Activated naive CD4-positive, alpha-beta T cell treated with anti-CD3 and anti-CD28 coated beads, Interleukin-2, amount 50 U/mL, for 72 hours (primary cell): Measurements from ENCODE around the gene ACOXL. TPM values are rescaled to one million over a fixed set of nuclear protein-coding genes. Genes with fewer than 3 reads are reported as not detected.

ENCODE experiments used
- ATAC-seq, 2 donors: fragments of 150-1000 bp; cut with Tn5 transposase; 2 replicates each; pipeline ENCODE4 v1.10.0; 2021; ENCODE audit warnings: mild to moderate bottlenecking in 2 of 2, moderate library complexity in 2 of 2
- DNase-seq, 2 donors: peaks; one replicate each; pipeline ENCODE4 v3.0.0; 2021 to 2022; ENCODE audit warnings: low spot score in 2 of 2
- H3K27ac Mint-ChIP-seq, 2 donors: one replicate each; pipeline ENCODE4 v1.8.0; 2022; ENCODE audit warnings: mild to moderate bottlenecking in 2 of 2, mixed read lengths in 2 of 2
- H3K36me3 Mint-ChIP-seq, 2 donors: one replicate each; pipeline ENCODE4 v1.8.0; 2022; ENCODE audit warnings: mixed read lengths in 2 of 2
- H3K9me3 Mint-ChIP-seq, 2 donors: one replicate each; pipeline ENCODE4 v1.8.0; 2022; ENCODE audit warnings: mixed read lengths in 2 of 2
- total RNA-seq, 2 donors: library from RNA; stranded (reverse); gene quantifications; one replicate each; pipeline ENCODE4 v1.2.3, GENCODE V29; 2022

ACOXL gene
- total RNA-seq, 2 donors from 2014 or later: 0.16 TPM; not detected in 1

DNA sequence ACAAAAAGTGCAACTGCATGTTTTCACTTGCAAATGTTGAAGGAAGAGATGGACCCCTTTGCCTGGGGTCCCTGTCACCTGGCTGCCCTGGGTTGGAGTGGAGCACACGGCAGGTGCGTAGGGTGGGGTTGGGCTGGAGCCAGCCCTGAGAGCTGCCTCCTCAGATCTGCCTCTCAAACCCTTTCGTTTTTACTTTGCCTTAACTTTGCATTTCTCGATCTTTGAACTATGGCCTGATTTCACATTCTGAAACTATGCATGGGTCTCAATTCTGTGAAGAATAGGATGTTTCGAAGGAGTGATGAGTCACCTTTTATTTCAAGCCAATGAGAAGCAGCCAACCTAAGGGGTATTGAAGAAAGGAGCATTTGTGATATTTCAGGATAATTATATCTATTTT, 132.8 kb downstream of the ACOXL start:
- Mint-ChIP-seq H3K36me3 (peaks cover 0 to 5% of the 10 kb centered on the region in 2 donors), H3K9me3 (no peaks in the 10 kb centered on the region), H3K27ac (peak overlapping the region in 1 of 2 donors; percentile 25)
- DNase-seq: peak in 1 of 2 donors; percentile 52
- ATAC-seq: peak; percentile 73 to 79

GRCh38 chr2:110866045-110866444, 133.7 kb downstream of the ACOXL start:
- peak overlapping the region in 1 of 2 donors; percentile 35 for H3K27ac Mint-ChIP-seq
- no peaks in the 10 kb centered on the region for H3K36me3 Mint-ChIP-seq
- ATAC-seq: peak; percentile 11 to 27
- DNase-seq: no peak
- H3K9me3 Mint-ChIP-seq: no peaks in the 10 kb centered on the region

GRCh38 chr2:110866466-110866865, 134.1 kb downstream of the ACOXL start:
- DNase-seq: peak; percentile 67 to 69
- peak overlapping the region; percentile 35 to 44 for H3K27ac Mint-ChIP-seq
- ATAC-seq: peak; percentile 87 to 89
- no peaks in the 10 kb centered on the region for H3K36me3 Mint-ChIP-seq
- no peaks in the 10 kb centered on the region for H3K9me3 Mint-ChIP-seq

GRCh38 chr2:110867078-110867477, 134.7 kb downstream of the ACOXL start:
- no peak for DNase-seq
- no peaks in the 10 kb centered on the region for H3K9me3 Mint-ChIP-seq
- H3K27ac Mint-ChIP-seq: peak overlapping the region in 1 of 2 donors; percentile 44
- ATAC-seq: peak; percentile 20 to 32
- H3K36me3 Mint-ChIP-seq: no peaks in the 10 kb centered on the region

DNA sequence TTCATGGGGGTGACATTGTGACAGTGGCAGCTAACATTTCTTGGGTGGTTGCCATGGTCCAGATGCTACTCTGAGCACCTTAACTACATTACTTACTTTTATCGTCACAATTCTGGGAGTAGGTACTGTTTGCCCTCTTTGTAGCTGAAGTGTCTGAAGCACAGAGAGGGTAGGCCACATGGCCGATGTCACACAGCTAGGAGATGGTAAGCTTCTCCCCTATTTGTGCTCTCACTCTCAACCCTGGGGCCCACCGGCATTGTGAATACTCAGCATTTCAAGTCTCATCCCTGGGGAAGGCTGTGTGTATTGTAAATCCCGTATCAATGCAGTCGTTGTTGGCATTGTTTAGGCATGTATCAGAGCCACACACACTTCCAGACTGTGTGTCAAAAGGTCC, 136.6 kb downstream of the ACOXL start:
- H3K27ac Mint-ChIP-seq: no peak overlapping the region
- no peaks in the 10 kb centered on the region for H3K9me3 Mint-ChIP-seq
- no peak for DNase-seq
- no peaks in the 10 kb centered on the region for H3K36me3 Mint-ChIP-seq
- ATAC-seq: no peak

- H3K36me3 Mint-ChIP-seq: no peaks in the 10 kb centered on the region
These were observed 137.4 kb downstream of the ACOXL start for GRCh38 chr2:110869472-110870446.

GRCh38 chr2:110870545-110870944, 138.2 kb downstream of the ACOXL start:
- Mint-ChIP-seq H3K36me3 (no peaks in the 10 kb centered on the region), H3K27ac (no peak overlapping the region), H3K9me3 (no peaks in the 10 kb centered on the region)
- DNase-seq: no peak
- no peak for ATAC-seq

More at GRCh38 chr2:110869472-110870446, 137.4 kb downstream of the ACOXL start:
- Mint-ChIP-seq H3K9me3 (no peaks in the 10 kb centered on the region), H3K27ac (no peak overlapping the region)
- ATAC-seq (no peak), DNase-seq (no peak)

GRCh38 chr2:110871637-110872036, 139.3 kb downstream of the ACOXL start:
- H3K27ac Mint-ChIP-seq: no peak overlapping the region
- no peaks in the 10 kb centered on the region for H3K9me3 Mint-ChIP-seq
- H3K36me3 Mint-ChIP-seq: no peaks in the 10 kb centered on the region
- DNase-seq (no peak), ATAC-seq (peak; percentile 60 to 68)

DNA sequence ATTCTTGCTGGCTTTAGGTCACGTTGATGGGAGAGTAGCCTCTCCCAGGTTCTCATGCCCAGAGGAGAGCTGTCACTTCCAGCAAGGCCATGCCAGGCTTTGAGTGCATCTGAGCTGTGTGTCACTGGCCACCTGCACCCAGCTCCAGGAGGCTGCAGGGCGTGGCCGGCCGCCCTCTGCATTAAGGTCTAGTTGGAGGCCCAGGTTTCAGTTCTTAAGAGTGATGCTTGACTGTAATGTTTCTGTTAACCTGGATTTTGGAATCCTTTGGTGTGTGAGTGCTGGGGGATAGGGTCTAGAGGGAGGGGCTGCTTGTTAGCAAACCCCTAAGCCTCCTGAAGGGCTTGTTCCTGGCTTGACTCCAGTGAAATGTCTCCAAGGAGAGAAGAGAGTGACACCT, 140.1 kb downstream of the ACOXL start:
- no peak overlapping the region for H3K27ac Mint-ChIP-seq
- H3K36me3 Mint-ChIP-seq: peaks cover 0 to 1% of the 10 kb centered on the region in 2 donors
- no peaks in the 10 kb centered on the region for H3K9me3 Mint-ChIP-seq
- DNase-seq: no peak
- peak in 1 of 2 donors; percentile 25 for ATAC-seq

DNA sequence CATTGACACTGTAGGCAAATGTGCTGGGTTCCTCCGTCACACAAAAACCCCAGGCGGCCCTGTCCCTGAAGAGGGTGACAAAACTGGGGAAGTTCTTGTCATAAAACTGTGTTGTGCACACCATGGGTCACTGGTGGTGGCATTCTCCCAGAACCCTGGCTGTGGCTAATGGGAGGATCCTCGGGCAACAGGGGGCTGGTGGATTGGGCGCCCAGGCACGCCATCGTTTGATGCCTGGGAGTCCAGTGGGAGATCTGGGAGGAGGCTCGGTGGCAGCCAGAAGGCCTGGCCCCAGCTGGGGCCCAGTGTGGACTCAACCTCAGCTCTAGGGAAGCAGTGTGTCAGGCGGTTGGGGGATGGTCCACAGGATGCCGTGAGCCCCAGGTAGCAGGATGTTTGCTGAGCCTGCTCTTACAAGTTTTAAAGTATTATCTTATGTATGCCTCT, 140.7 kb downstream of the ACOXL start:
- ATAC-seq: peak in 1 of 2 donors; percentile 16
- DNase-seq: no peak
- Mint-ChIP-seq H3K27ac (no peak overlapping the region), H3K36me3 (peaks cover 5 to 7% of the 10 kb centered on the region in 2 donors), H3K9me3 (peaks cover 2 to 3% of the 10 kb centered on the region in 2 donors)

- no peak for ATAC-seq
- H3K36me3 Mint-ChIP-seq: peaks cover 10 to 11% of the 10 kb centered on the region in 2 donors
- H3K9me3 Mint-ChIP-seq: peaks cover 6% of the 10 kb centered on the region in 2 donors
- DNase-seq: no peak
- no peak overlapping the region for H3K27ac Mint-ChIP-seq
These were observed 141.5 kb downstream of the ACOXL start for GRCh38 chr2:110873597-110874452.

DNA sequence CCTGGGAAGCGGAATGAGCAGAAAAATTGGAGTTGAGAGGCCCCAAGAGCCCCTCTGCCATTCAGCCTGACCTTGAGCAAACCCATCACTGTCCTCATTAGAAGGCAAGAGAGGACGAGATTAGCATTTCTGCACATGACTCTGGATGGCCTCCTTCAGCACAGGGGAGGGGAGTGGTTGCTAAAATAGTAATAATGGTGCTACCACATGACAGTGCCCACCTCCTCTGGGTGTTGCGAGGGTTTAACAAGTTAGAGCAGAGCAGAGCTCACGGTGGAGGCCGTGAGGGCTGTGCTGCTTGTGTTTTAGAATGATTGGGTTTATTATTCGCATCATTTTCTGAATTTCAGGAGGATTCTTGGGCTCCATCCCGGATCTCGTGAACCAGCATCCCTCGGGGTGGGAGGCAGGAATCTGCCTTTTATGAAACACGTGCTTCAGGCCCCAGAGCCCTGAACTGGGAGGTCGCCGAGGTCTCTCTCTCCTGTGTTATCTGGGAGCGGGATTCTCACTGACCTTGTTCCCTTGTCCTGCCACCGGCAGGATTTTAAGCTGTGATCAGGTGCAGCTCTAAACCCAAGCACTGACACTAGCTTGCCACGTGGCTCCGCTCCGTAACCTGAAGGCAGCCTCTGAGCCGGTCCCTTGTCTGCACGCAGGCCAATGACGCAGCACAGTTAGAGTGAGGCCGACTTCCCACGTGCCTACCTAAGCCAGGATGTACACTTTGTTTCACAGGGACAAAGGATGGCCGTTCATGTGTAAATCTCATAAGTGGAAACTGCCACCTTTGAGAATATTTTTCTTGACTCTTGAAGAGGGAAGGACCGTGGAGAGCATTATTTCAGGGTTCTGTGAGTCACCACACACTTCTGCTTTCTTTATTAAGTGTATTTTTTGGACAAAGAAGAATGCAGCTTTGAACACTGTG, 142.3 kb downstream of the ACOXL start:
- ATAC-seq (no peak), DNase-seq (no peak)
- no peak overlapping the region for H3K27ac Mint-ChIP-seq
- H3K36me3 Mint-ChIP-seq: peaks cover 14 to 18% of the 10 kb centered on the region in 2 donors
- peaks cover 6 to 12% of the 10 kb centered on the region in 2 donors for H3K9me3 Mint-ChIP-seq

DNA sequence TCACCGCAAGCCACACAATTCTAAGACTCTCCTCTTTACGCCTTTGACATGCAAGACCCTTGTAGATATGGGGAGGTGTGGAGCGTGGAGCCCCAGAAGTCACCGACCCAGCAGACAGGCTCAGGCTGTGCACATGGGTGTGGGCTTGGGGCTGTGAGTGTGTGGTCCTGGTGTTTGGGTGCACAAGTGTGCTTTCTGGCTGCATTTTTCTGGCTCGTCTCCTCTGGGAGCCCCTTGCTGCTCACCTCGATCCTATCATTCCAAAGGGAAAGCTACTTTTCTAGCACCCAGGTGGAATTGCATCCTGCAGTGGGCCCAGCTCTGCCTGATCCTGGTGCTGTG, 143.0 kb downstream of the ACOXL start:
- DNase-seq: no peak
- no peak overlapping the region for H3K27ac Mint-ChIP-seq
- H3K36me3 Mint-ChIP-seq: peaks cover 14 to 18% of the 10 kb centered on the region in 2 donors
- H3K9me3 Mint-ChIP-seq: peaks cover 6 to 12% of the 10 kb centered on the region in 2 donors
- no peak for ATAC-seq

GRCh38 chr2:110876167-110876999, 144.0 kb downstream of the ACOXL start:
- Mint-ChIP-seq H3K27ac (no peak overlapping the region), H3K9me3 (peaks cover 6 to 12% of the 10 kb centered on the region in 2 donors), H3K36me3 (peaks cover 14 to 18% of the 10 kb centered on the region in 2 donors)
- no peak for DNase-seq
- no peak for ATAC-seq
